Measurements from ENCODE around the gene SCLY. TPM values are rescaled to one million over a fixed set of nuclear protein-coding genes. Genes with fewer than 3 reads are reported as not detected.

Gene SCLY
- total and polyA plus RNA-seq, 4 experiments from 2014 or later, result 17.7 to 37.9 (median 27.4) TPM

GRCh38 chr2:238090887-238091286, 30.1 kb downstream of the SCLY start:
- Mint-ChIP-seq H3K27ac (peak overlapping the region in 1 of 7 donors; percentile 42), H3K36me3 (peaks cover 13 to 21% of the 10 kb centered on the region in 2 donors), H3K9me3 (no peaks in the 10 kb centered on the region), H3K27me3 (no peaks in the 10 kb centered on the region), H3K4me1 (peaks cover 5 to 7% (median 7%) of the 10 kb centered on the region in 4 donors), H3K4me3 (no peak overlapping the region)
- no peak overlapping the region for H3K4me3 ChIP-seq (ENCODE audit: low read length in 2 of 2)
- no peaks in the 10 kb centered on the region for H3K36me3 ChIP-seq (ENCODE audit: insufficient read depth, low read length)
- intact Hi-C loops (cut with micrococcal nuclease), result no loop called here
- DNase-seq, result no peak
- CTCF ChIA-PET (ENCODE audit: partially characterized antibody), result no interaction called here
- no peaks in the 10 kb centered on the region for H3K9me3 ChIP-seq (ENCODE audit: control insufficient read depth in 1 of 2, low read length in 2 of 2)
- no peaks in the 10 kb centered on the region for H3K4me1 ChIP-seq (ENCODE audit: insufficient read depth, low read length)
- no peak overlapping the region for H3K27ac ChIP-seq (ENCODE audit: low read depth, low read length)
- no peaks in the 10 kb centered on the region for H3K27me3 ChIP-seq (ENCODE audit: insufficient read depth, low read length)
- POLR2A ChIA-PET (ENCODE audit: partially characterized antibody), result no interaction called here

DNA sequence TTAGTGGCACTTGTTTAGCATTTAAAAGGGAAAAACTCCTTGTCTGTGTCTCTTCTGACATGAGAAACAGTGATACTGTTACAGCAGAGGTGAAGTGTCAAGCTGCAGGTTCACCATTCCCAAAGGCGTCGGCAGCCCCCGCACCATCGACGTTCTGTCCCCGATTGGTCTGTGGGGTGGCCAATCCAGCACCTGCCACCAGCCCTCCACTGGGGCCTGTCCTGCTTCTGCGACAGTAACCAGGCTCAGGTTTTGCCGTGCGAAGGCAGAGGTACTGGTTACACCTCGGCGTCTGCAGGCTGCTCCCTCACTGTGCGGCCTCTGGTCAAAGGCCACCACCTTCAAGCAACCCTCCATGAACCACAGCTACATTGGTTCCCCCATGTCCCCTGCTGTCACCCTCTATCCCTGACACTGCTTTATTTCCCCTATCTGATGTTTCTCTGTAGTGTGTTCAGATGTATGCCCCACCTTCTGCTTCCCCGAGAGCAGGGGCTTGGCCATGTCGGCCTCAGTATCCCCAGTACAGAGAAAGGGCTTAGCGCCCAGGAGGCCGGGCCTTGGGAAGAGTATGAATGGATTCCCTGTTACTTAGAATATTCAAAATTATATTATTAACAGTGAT, 30.7 kb downstream of the SCLY start:
- H3K9me3 Mint-ChIP-seq, result no peaks in the 10 kb centered on the region
- peak overlapping the region in 2 of 7 donors; percentile 39 to 42 for H3K27ac Mint-ChIP-seq
- no peak overlapping the region for H3K4me3 ChIP-seq (ENCODE audit: low read length in 2 of 2)
- ChIA-PET POLR2A (ENCODE audit: partially characterized antibody) (no interaction called here), CTCF (ENCODE audit: partially characterized antibody) (no interaction called here)
- DNase-seq, result no peak
- H3K4me3 Mint-ChIP-seq, result no peak overlapping the region
- H3K27me3 Mint-ChIP-seq, result no peaks in the 10 kb centered on the region
- no peaks in the 10 kb centered on the region for H3K4me1 ChIP-seq (ENCODE audit: insufficient read depth, low read length)
- no peak overlapping the region for H3K27ac ChIP-seq (ENCODE audit: low read depth, low read length)
- peaks cover 4 to 7% (median 6%) of the 10 kb centered on the region in 4 donors for H3K4me1 Mint-ChIP-seq
- H3K36me3 Mint-ChIP-seq, result peaks cover 10 to 20% of the 10 kb centered on the region in 2 donors
- intact Hi-C loops (cut with micrococcal nuclease), result no loop called here
- H3K36me3 ChIP-seq (ENCODE audit: insufficient read depth, low read length), result no peaks in the 10 kb centered on the region
- no peaks in the 10 kb centered on the region for H3K27me3 ChIP-seq (ENCODE audit: insufficient read depth, low read length)
- no peaks in the 10 kb centered on the region for H3K9me3 ChIP-seq (ENCODE audit: control insufficient read depth in 1 of 2, low read length in 2 of 2)

- Mint-ChIP-seq H3K4me1 (peaks cover 0 to 2% (median 0%) of the 10 kb centered on the region in 4 donors), H3K27me3 (no peaks in the 10 kb centered on the region), H3K9me3 (no peaks in the 10 kb centered on the region), H3K27ac (peak overlapping the region in 1 of 7 donors; percentile 3), H3K4me3 (no peak overlapping the region), H3K36me3 (peaks cover 8 to 15% of the 10 kb centered on the region in 2 donors)
- ChIA-PET CTCF (ENCODE audit: partially characterized antibody) (no interaction called here), POLR2A (ENCODE audit: partially characterized antibody) (no interaction called here)
- DNase-seq, result no peak
- no peaks in the 10 kb centered on the region for H3K27me3 ChIP-seq (ENCODE audit: insufficient read depth, low read length)
- intact Hi-C loops (cut with micrococcal nuclease), result no loop called here
- H3K4me1 ChIP-seq (ENCODE audit: insufficient read depth, low read length), result no peaks in the 10 kb centered on the region
- H3K27ac ChIP-seq (ENCODE audit: low read depth, low read length), result no peak overlapping the region
- no peaks in the 10 kb centered on the region for H3K36me3 ChIP-seq (ENCODE audit: insufficient read depth, low read length)
- no peaks in the 10 kb centered on the region for H3K9me3 ChIP-seq (ENCODE audit: control insufficient read depth in 1 of 2, low read length in 2 of 2)
- no peak overlapping the region for H3K4me3 ChIP-seq (ENCODE audit: low read length in 2 of 2)
Measured at GRCh38 chr2:238092486-238093035, 31.8 kb downstream of the SCLY start.

DNA sequence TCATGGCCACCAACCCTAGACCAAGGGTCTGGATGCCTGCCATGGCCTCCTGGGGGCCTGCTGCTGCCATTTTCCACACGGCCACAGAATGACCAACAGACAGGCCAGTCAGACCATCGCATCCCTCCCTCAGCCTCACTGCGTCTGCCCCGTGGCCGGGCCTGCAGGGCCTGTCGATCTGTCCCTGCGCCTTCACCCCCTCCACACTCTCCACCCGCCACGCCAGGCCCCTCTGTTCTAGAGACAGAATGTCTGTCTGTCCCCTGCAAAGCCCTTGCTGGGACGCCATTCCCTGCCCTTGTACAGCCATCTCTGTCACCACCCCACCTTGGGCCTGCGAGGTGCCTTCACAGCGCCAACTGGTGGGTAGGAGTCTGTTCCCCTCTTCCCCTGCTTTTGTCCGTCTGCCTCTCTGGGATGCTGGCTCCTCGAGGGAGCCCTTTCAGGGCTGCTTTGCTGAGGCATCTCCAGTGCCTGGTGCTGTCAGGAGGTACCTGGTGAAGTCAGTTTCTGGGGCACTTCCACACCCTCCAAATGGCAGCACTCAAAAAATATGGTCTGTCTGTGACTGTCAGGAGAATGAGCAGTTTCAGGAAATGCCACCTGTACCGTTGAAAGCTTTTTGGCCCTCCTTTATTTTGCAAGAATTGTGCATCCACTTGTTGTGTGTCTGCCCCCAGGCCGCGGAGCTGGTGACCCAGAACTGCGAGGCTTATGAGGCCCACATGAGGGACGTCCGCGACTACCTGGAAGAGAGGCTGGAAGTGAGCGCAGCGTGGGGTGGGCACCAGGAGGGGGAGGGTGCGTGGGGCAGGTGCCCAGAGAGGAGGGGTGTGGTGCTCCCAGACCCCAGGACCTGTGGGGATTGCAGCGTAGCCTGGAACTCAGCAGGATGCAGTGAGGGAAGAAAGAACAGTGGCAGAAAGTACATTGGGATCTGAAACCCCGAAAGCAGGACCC, 32.7 kb downstream of the SCLY start:
- H3K4me3 Mint-ChIP-seq, result peak overlapping the region in 1 of 8 donors; percentile 56
- no peaks in the 10 kb centered on the region for H3K9me3 ChIP-seq (ENCODE audit: control insufficient read depth in 1 of 2, low read length in 2 of 2)
- ChIA-PET POLR2A (ENCODE audit: partially characterized antibody) (no interaction called here), CTCF (ENCODE audit: partially characterized antibody) (no interaction called here)
- no peaks in the 10 kb centered on the region for H3K36me3 ChIP-seq (ENCODE audit: insufficient read depth, low read length)
- H3K27ac Mint-ChIP-seq, result no peak overlapping the region
- no peaks in the 10 kb centered on the region for H3K27me3 ChIP-seq (ENCODE audit: insufficient read depth, low read length)
- H3K4me3 ChIP-seq (ENCODE audit: low read length in 2 of 2), result no peak overlapping the region
- DNase-seq, result no peak
- no peaks in the 10 kb centered on the region for H3K27me3 Mint-ChIP-seq
- peaks cover 5 to 15% of the 10 kb centered on the region in 2 donors for H3K36me3 Mint-ChIP-seq
- peaks cover 0 to 2% (median 0%) of the 10 kb centered on the region in 4 donors for H3K4me1 Mint-ChIP-seq
- H3K9me3 Mint-ChIP-seq, result no peaks in the 10 kb centered on the region
- intact Hi-C loops (cut with micrococcal nuclease), result no loop called here
- no peaks in the 10 kb centered on the region for H3K4me1 ChIP-seq (ENCODE audit: insufficient read depth, low read length)
- H3K27ac ChIP-seq (ENCODE audit: low read depth, low read length), result no peak overlapping the region

DNA sequence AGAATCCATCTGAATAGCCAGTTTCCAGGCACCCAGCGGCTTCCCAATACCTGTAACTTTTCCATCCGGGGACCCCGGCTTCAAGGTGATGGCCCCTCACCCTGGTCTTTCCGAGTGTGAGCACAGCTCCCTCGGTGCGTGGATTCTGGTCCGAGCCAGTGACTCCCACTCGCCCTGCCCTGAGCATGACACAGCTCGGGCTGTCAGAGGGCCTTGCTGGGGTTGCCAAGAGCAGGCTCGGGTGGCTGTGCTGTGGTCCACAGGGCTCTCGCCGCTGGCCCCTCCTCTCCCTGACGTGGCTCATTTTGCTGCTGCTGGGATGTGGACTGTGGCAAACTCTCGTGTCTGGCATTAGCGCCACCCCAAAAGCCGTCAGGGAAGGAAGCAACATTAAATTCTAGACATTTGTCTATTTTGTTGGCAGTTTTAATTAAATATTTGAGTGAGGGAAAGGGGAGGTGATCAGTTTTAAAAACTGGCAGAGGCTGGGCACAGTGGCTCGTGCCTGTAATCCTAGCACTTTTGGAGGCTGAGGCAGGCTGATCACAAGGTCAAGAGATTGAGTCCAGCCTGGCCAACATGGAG, 33.7 kb downstream of the SCLY start:
- Histone ChIP-seq H3K4me1 (ENCODE audit: insufficient read depth, low read length) (no peaks in the 10 kb centered on the region), H3K27me3 (ENCODE audit: insufficient read depth, low read length) (no peaks in the 10 kb centered on the region), H3K4me3 (ENCODE audit: low read length in 2 of 2) (no peak overlapping the region), H3K9me3 (ENCODE audit: control insufficient read depth in 1 of 2, low read length in 2 of 2) (no peaks in the 10 kb centered on the region), H3K27ac (ENCODE audit: low read depth, low read length) (no peak overlapping the region), H3K36me3 (ENCODE audit: insufficient read depth, low read length) (no peaks in the 10 kb centered on the region)
- H3K27ac Mint-ChIP-seq, result no peak overlapping the region
- peaks cover 5 to 12% of the 10 kb centered on the region in 2 donors for H3K36me3 Mint-ChIP-seq
- peaks cover 0 to 2% (median 0%) of the 10 kb centered on the region in 4 donors for H3K4me1 Mint-ChIP-seq
- CTCF ChIA-PET (ENCODE audit: partially characterized antibody), result no interaction called here
- intact Hi-C loops (cut with micrococcal nuclease), result no loop called here
- no peaks in the 10 kb centered on the region for H3K27me3 Mint-ChIP-seq
- POLR2A ChIA-PET (ENCODE audit: partially characterized antibody), result no interaction called here
- no peak for DNase-seq
- H3K4me3 Mint-ChIP-seq, result no peak overlapping the region
- H3K9me3 Mint-ChIP-seq, result no peaks in the 10 kb centered on the region

- Mint-ChIP-seq H3K36me3 (peaks cover 5 to 12% of the 10 kb centered on the region in 2 donors), H3K4me3 (no peak overlapping the region), H3K9me3 (no peaks in the 10 kb centered on the region), H3K27ac (peak overlapping the region in 2 of 7 donors; percentile 32 to 47), H3K27me3 (no peaks in the 10 kb centered on the region), H3K4me1 (peaks cover 0 to 2% (median 0%) of the 10 kb centered on the region in 4 donors)
- no peaks in the 10 kb centered on the region for H3K27me3 ChIP-seq (ENCODE audit: insufficient read depth, low read length)
- H3K4me3 ChIP-seq (ENCODE audit: low read length in 2 of 2), result no peak overlapping the region
- CTCF ChIA-PET (ENCODE audit: partially characterized antibody), result no interaction called here
- DNase-seq, result no peak
- intact Hi-C loops (cut with micrococcal nuclease), result no loop called here
- no peaks in the 10 kb centered on the region for H3K36me3 ChIP-seq (ENCODE audit: insufficient read depth, low read length)
- H3K9me3 ChIP-seq (ENCODE audit: control insufficient read depth in 1 of 2, low read length in 2 of 2), result no peaks in the 10 kb centered on the region
- no peaks in the 10 kb centered on the region for H3K4me1 ChIP-seq (ENCODE audit: insufficient read depth, low read length)
- POLR2A ChIA-PET (ENCODE audit: partially characterized antibody), result no interaction called here
- H3K27ac ChIP-seq (ENCODE audit: low read depth, low read length), result no peak overlapping the region
Measured at GRCh38 chr2:238095143-238095542, 34.3 kb downstream of the SCLY start.
